ES-I3 (cell line): ENCODE data around the gene GEMIN7.
"Not testable (repeated sequence)": the region's sequence is repeated elsewhere in the genome, so short reads cannot be mapped to it uniquely, and the experiment has no call there.

Experiments
- H3K36me3 ChIP-seq: 2 replicates; pipeline ENCODE4 v1.6.1; 2013; ENCODE audit warnings: mild to moderate bottlenecking, low read length, control low read depth, moderate library complexity; ENCODE audit not compliant: insufficient read depth
- H3K4me1 ChIP-seq: 2 replicates; pipeline ENCODE4 v1.6.1; 2013; ENCODE audit warnings: mild to moderate bottlenecking, control low read depth, low read length; ENCODE audit not compliant: insufficient read depth
- H3K9ac ChIP-seq: 2 replicates; pipeline ENCODE4 v1.6.1; 2013; ENCODE audit warnings: low read depth, mild to moderate bottlenecking, low read length, moderate library complexity
- H3K9me3 ChIP-seq: 2 replicates; pipeline ENCODE4 v1.6.1; 2013; ENCODE audit warnings: mild to moderate bottlenecking, low read length, moderate library complexity; ENCODE audit not compliant: control insufficient read depth, insufficient read depth

Gene GEMIN7

GRCh38 chr19:45100846-45101252 is 21.8 kb downstream of the GEMIN7 start:
- Histone ChIP-seq H3K36me3 (no peaks in the 10 kb centered on the region), H3K9me3 (no peaks in the 10 kb centered on the region), H3K4me1 (peaks cover 24% of the 10 kb centered on the region), H3K9ac (no peak overlapping the region)

GRCh38 chr19:45101806-45102205 is 22.7 kb downstream of the GEMIN7 start:
- no peaks in the 10 kb centered on the region for H3K9me3 ChIP-seq
- H3K36me3 ChIP-seq: no peaks in the 10 kb centered on the region
- peaks cover 24% of the 10 kb centered on the region for H3K4me1 ChIP-seq
- no peak overlapping the region for H3K9ac ChIP-seq

GRCh38 chr19:45102481-45102880 is 23.4 kb downstream of the GEMIN7 start:
- Histone ChIP-seq H3K9me3 (no peaks in the 10 kb centered on the region), H3K36me3 (no peaks in the 10 kb centered on the region), H3K4me1 (peaks cover 20% of the 10 kb centered on the region), H3K9ac (no peak overlapping the region)

- H3K9me3 ChIP-seq: no peaks in the 10 kb centered on the region
- no peaks in the 10 kb centered on the region for H3K36me3 ChIP-seq
- no peak overlapping the region for H3K9ac ChIP-seq
- peaks cover 13% of the 10 kb centered on the region for H3K4me1 ChIP-seq
Observed at GRCh38 chr19:45103156-45103507, 24.1 kb downstream of the GEMIN7 start.

GRCh38 chr19:45103508-45104319 is 24.7 kb downstream of the GEMIN7 start:
- Histone ChIP-seq H3K9ac (no peak overlapping the region), H3K4me1 (peaks cover 8% of the 10 kb centered on the region), H3K36me3 (no peaks in the 10 kb centered on the region), H3K9me3 (no peaks in the 10 kb centered on the region)

GRCh38 chr19:45104658-45105349 is 25.7 kb downstream of the GEMIN7 start:
- no peaks in the 10 kb centered on the region; the same call in 1 of the 2 replicates for H3K4me1 ChIP-seq
- no peaks in the 10 kb centered on the region for H3K9me3 ChIP-seq
- no peak overlapping the region for H3K9ac ChIP-seq
- no peaks in the 10 kb centered on the region for H3K36me3 ChIP-seq

GRCh38 chr19:45106363-45106762 is 27.3 kb downstream of the GEMIN7 start:
- H3K9ac ChIP-seq, H3K36me3 ChIP-seq, H3K4me1 ChIP-seq, H3K9me3 ChIP-seq: not testable (repeated sequence)

- H3K9me3 ChIP-seq: no peaks in the 10 kb centered on the region
- H3K9ac ChIP-seq: no peak overlapping the region
- H3K36me3 ChIP-seq: no peaks in the 10 kb centered on the region
- H3K4me1 ChIP-seq: no peaks in the 10 kb centered on the region; the same call in 1 of the 2 replicates
Observed at GRCh38 chr19:45107621-45108150, 28.6 kb downstream of the GEMIN7 start.

- Histone ChIP-seq H3K36me3 (no peaks in the 10 kb centered on the region), H3K4me1 (no peaks in the 10 kb centered on the region; the same call in 1 of the 2 replicates), H3K9ac (no peak overlapping the region), H3K9me3 (no peaks in the 10 kb centered on the region)
Observed at GRCh38 chr19:45110851-45111266, 31.8 kb downstream of the GEMIN7 start.

- Histone ChIP-seq H3K4me1 (no peaks in the 10 kb centered on the region; the same call in 1 of the 2 replicates), H3K9me3 (no peaks in the 10 kb centered on the region), H3K9ac (no peak overlapping the region), H3K36me3 (no peaks in the 10 kb centered on the region)
Observed at GRCh38 chr19:45112111-45112827, 33.2 kb downstream of the GEMIN7 start.

GRCh38 chr19:45113628-45114027 is 34.6 kb downstream of the GEMIN7 start:
- Histone ChIP-seq H3K36me3 (no peaks in the 10 kb centered on the region), H3K9me3 (no peaks in the 10 kb centered on the region), H3K4me1 (no peaks in the 10 kb centered on the region; the same call in 1 of the 2 replicates), H3K9ac (no peak overlapping the region)

GRCh38 chr19:45114116-45114515 is 35.1 kb downstream of the GEMIN7 start:
- Histone ChIP-seq H3K4me1 (no peaks in the 10 kb centered on the region; the same call in 1 of the 2 replicates), H3K36me3 (no peaks in the 10 kb centered on the region), H3K9me3 (no peaks in the 10 kb centered on the region), H3K9ac (no peak overlapping the region)

GRCh38 chr19:45115809-45116615 is 37.0 kb downstream of the GEMIN7 start:
- no peaks in the 10 kb centered on the region; the same call in 1 of the 2 replicates for H3K4me1 ChIP-seq
- H3K9ac ChIP-seq: no peak overlapping the region
- H3K36me3 ChIP-seq: no peaks in the 10 kb centered on the region
- no peaks in the 10 kb centered on the region for H3K9me3 ChIP-seq

GRCh38 chr19:45117167-45117594 is 38.1 kb downstream of the GEMIN7 start:
- Histone ChIP-seq H3K9ac (no peak overlapping the region), H3K4me1 (no peaks in the 10 kb centered on the region; the same call in 1 of the 2 replicates), H3K36me3 (no peaks in the 10 kb centered on the region), H3K9me3 (no peaks in the 10 kb centered on the region)
